ENCODE results near the gene GABRB1. TPM values are rescaled to one million over a fixed set of nuclear protein-coding genes. Genes with fewer than 3 reads are reported as not detected.

GABRB1 gene
- total RNA-seq, 1 donor = 1.4 TPM

DNA sequence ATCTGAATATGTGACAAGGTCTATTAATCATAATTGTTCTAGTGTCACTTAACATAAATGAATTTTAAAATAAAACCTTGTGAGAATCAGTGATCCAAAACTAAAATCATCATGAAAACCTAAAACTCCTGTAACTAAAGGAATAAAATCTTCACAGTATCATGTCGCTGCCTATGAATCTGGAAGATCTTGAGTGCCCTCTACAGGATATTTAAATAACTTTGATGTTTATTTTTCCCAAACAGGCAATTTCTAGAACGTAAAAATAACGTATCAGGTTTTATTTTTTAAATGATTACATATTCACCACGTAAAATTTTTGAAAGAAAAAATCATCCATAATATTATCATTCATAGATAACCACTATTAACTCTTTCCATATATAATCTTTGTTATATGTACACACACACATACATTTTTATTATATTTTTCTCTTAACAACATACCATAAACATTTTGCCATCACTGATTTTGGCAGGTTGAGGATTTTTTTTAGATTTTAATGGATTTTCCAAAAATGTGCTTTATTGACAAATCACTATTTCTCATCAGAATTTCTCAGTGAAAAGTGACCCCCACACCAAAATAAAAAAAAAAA lies 352.6 kb downstream of the GABRB1 start:
- peak; percentile 69 for DNase-seq (ENCODE audit: low read depth)
- H3K4me3 ChIP-seq (ENCODE audit: low read depth, low read length) = no peak overlapping the region
- TF ChIP-seq, protein P1, sequence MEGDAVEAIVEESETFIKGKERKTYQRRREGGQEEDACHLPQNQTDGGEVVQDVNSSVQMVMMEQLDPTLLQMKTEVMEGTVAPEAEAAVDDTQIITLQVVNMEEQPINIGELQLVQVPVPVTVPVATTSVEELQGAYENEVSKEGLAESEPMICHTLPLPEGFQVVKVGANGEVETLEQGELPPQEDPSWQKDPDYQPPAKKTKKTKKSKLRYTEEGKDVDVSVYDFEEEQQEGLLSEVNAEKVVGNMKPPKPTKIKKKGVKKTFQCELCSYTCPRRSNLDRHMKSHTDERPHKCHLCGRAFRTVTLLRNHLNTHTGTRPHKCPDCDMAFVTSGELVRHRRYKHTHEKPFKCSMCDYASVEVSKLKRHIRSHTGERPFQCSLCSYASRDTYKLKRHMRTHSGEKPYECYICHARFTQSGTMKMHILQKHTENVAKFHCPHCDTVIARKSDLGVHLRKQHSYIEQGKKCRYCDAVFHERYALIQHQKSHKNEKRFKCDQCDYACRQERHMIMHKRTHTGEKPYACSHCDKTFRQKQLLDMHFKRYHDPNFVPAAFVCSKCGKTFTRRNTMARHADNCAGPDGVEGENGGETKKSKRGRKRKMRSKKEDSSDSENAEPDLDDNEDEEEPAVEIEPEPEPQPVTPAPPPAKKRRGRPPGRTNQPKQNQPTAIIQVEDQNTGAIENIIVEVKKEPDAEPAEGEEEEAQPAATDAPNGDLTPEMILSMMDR (IDR thresholded peaks at IDR 0.05; ENCODE audit: insufficient read depth, low read length) = peak; percentile 50

DNA sequence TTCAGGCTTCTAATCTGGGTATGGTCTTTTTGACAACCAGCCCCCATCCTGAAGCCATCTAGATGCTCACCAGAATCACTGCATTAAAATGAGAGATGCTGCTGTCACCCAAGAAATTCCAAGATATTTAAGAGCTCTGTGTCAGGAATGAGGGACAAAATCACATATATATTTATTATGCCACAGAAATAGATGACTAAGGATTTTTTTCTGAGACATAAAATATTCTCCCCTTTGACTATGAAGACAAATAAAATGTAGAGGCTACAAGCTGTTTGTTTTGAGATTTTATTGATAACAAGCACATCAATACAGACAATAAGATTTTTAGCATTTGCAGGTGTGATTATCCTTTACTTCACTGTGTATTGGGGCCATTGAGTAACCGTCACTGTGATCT lies 354.8 kb downstream of the GABRB1 start:
- H3K4me3 ChIP-seq (ENCODE audit: low read depth, low read length) = no peak overlapping the region
- TF ChIP-seq, protein P1 (IDR thresholded peaks at IDR 0.05; ENCODE audit: insufficient read depth, low read length) = no peak
- DNase-seq (ENCODE audit: low read depth) = no peak

DNA sequence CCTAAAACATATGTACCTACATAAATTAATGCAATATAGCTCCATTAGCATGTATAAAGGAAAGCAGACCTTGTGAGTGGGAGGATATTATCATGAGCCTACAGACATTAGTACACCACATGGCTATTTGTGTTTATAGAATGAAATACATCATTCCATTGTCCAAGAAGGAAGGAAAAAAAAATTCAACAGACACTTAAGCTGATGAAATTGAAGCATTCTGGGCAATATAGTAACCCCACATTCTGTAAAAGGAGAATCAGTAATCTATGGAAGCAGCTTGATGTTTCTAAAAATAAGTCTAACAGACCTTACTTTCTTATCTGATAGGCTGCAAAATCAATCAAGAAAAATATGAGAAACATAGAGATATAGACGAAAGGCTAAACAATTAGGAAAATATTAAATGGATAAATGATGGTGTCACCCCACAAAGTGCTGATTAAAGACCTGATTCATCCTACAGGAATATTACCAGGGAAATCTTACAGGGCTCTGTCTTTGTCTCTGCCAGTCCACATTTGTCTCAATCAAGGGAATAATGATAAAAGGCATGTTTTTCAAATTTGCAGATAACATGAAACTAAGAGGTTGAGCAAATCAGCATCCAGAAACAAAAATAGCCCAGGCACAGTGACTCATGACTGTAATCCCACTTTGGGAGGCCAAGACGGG lies 355.3 kb downstream of the GABRB1 start:
- TF ChIP-seq, protein P1 (IDR thresholded peaks at IDR 0.05; ENCODE audit: insufficient read depth, low read length) = no peak
- peak; percentile 87 for DNase-seq (ENCODE audit: low read depth)
- H3K4me3 ChIP-seq (ENCODE audit: low read depth, low read length) = no peak overlapping the region

DNA sequence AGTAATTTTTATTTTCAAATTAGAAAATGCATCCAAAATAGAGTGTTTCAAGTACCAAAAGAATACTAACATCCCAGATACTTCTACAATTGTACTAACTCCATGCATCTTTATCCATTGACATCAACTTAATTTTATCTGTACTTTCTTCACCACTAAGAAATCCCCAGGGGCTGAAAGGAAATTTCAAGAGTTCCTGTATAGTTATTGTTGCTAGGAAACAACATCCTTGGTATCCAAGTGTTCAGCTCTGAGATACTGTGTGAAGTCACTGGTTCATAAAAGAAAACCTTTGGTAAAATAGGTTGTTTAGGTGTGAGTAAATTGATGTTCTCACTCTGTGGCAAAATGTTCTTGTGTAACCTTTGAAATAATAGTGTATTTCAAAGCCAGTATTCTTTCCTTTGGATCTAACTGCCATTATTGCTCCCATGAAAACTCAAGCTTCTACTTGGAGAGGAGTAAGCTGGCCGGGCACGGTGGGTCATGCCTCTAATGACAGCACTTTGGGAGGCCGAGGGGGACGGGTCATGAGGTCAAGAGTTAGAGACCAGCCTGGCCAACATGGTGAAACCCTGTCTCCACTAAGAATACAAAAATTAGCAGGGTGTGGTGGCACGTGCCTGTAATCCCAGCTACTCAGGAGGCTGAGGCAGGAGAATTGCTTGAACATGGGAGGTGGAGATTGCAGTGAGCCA lies 359.2 kb downstream of the GABRB1 start:
- H3K4me3 ChIP-seq (ENCODE audit: low read depth, low read length) = no peak overlapping the region
- DNase-seq (ENCODE audit: low read depth) = peak; percentile 65
- TF ChIP-seq, protein P1 (IDR thresholded peaks at IDR 0.05; ENCODE audit: insufficient read depth, low read length) = no peak

DNA sequence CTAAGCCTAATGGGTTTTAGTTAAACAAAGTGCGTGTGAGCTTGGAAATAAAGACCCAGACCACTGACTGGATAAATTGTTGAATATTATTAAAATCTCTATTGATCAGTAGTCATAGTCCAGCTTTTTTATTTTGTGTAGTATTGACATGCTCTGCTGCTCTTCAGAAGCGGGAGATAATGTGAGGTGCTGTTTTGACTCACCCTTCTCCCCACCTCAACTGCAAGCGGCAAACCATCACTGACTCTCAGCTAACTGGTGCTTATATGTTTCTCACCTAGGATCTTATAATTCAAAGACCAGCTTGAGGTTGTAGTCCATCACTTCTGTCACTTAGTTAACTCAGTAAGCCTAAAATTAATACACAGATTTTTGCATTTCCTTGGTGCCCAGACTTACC lies 359.9 kb downstream of the GABRB1 start:
- H3K4me3 ChIP-seq (ENCODE audit: low read depth, low read length) = no peak overlapping the region
- TF ChIP-seq, protein P1 (IDR thresholded peaks at IDR 0.05; ENCODE audit: insufficient read depth, low read length) = no peak
- no peak for DNase-seq (ENCODE audit: low read depth)

DNA sequence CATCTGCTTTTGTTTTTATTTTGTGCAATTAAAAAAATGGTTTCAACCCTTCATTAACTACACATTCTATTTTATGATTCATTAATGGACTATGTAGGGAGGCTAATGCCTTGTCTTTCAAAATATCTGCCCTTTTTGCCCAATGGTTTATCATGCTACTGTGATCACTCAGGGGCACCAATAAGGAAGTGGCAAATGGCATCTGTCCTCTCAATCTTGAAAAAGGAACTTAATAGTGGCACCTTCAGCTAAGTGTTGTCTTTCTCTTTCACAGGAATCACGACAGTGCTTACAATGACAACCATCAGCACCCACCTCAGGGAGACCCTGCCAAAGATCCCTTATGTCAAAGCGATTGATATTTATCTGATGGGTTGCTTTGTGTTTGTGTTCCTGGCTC lies 375.0 kb downstream of the GABRB1 start:
- no peak overlapping the region for H3K4me3 ChIP-seq (ENCODE audit: low read depth, low read length)
- DNase-seq (ENCODE audit: low read depth) = no peak
- TF ChIP-seq, protein P1 (IDR thresholded peaks at IDR 0.05; ENCODE audit: insufficient read depth, low read length) = no peak

Measured in fibroblast of the aortic adventitia (primary cell).